ENCODE measurements around the gene LLGL2. TPM values are rescaled to one million over a fixed set of nuclear protein-coding genes. Genes with fewer than 3 reads are reported as not detected.

LLGL2 gene
- total RNA-seq, 1 experiment from 2014 or later = 28.9 TPM

- in situ Hi-C loops (cut with HindIII; ENCODE audit: low sequenced_read_pairs) = no loop called here
- no peak for DNase-seq (ENCODE audit: low spot score)
Measured at GRCh38 chr17:75540923-75541503, 15.5 kb downstream of the LLGL2 start.

- DNase-seq (ENCODE audit: low spot score) = no peak
- in situ Hi-C loops (cut with HindIII; ENCODE audit: low sequenced_read_pairs) = no loop called here
Measured at GRCh38 chr17:75542229-75542628, 16.7 kb downstream of the LLGL2 start.

- in situ Hi-C loops (cut with HindIII; ENCODE audit: low sequenced_read_pairs) = no loop called here
- no peak for DNase-seq (ENCODE audit: low spot score)
Measured at GRCh38 chr17:75542728-75543336, 17.3 kb downstream of the LLGL2 start.

- in situ Hi-C loops (cut with HindIII; ENCODE audit: low sequenced_read_pairs) = no loop called here
- DNase-seq (ENCODE audit: low spot score) = no peak
Measured at GRCh38 chr17:75544250-75544649, 18.8 kb downstream of the LLGL2 start.

- in situ Hi-C loops (cut with HindIII; ENCODE audit: low sequenced_read_pairs) = no loop called here
- DNase-seq (ENCODE audit: low spot score) = no peak
Measured at GRCh38 chr17:75546181-75546580, 20.7 kb downstream of the LLGL2 start.

GRCh38 chr17:75547091-75547490, 21.6 kb downstream of the LLGL2 start:
- in situ Hi-C loops (cut with HindIII; ENCODE audit: low sequenced_read_pairs) = no loop called here
- DNase-seq (ENCODE audit: low spot score) = no peak

GRCh38 chr17:75548813-75549212, 23.3 kb downstream of the LLGL2 start:
- no peak for DNase-seq (ENCODE audit: low spot score)
- in situ Hi-C loops (cut with HindIII; ENCODE audit: low sequenced_read_pairs) = no loop called here

GRCh38 chr17:75549246-75550138, 24.0 kb downstream of the LLGL2 start:
- in situ Hi-C loops (cut with HindIII; ENCODE audit: low sequenced_read_pairs) = no loop called here
- DNase-seq (ENCODE audit: low spot score) = no peak

- no peak for DNase-seq (ENCODE audit: low spot score)
- in situ Hi-C loops (cut with HindIII; ENCODE audit: low sequenced_read_pairs) = no loop called here
Measured at GRCh38 chr17:75550139-75550465, 24.6 kb downstream of the LLGL2 start.

GRCh38 chr17:75551266-75551665, 25.8 kb downstream of the LLGL2 start:
- in situ Hi-C loops (cut with HindIII; ENCODE audit: low sequenced_read_pairs) = no loop called here
- DNase-seq (ENCODE audit: low spot score) = no peak

- in situ Hi-C loops (cut with HindIII; ENCODE audit: low sequenced_read_pairs) = no loop called here
- no peak for DNase-seq (ENCODE audit: low spot score)
Measured at GRCh38 chr17:75552425-75553294, 27.2 kb downstream of the LLGL2 start.

- no peak for DNase-seq (ENCODE audit: low spot score)
- in situ Hi-C loops (cut with HindIII; ENCODE audit: low sequenced_read_pairs) = no loop called here
Measured at GRCh38 chr17:75553295-75554110, 28.0 kb downstream of the LLGL2 start.

- in situ Hi-C loops (cut with HindIII; ENCODE audit: low sequenced_read_pairs) = no loop called here
- no peak for DNase-seq (ENCODE audit: low spot score)
Measured at GRCh38 chr17:75555679-75556153, 30.2 kb downstream of the LLGL2 start.

GRCh38 chr17:75557075-75557851, 31.8 kb downstream of the LLGL2 start:
- in situ Hi-C loops (cut with HindIII; ENCODE audit: low sequenced_read_pairs) = no loop called here
- peak; percentile 91 for DNase-seq (ENCODE audit: low spot score)

GRCh38 chr17:75557852-75558665, 32.6 kb downstream of the LLGL2 start:
- no peak for DNase-seq (ENCODE audit: low spot score)
- in situ Hi-C loops (cut with HindIII; ENCODE audit: low sequenced_read_pairs) = no loop called here

- peak; percentile 67 for DNase-seq (ENCODE audit: low spot score)
- in situ Hi-C loops (cut with HindIII; ENCODE audit: low sequenced_read_pairs) = no loop called here
Measured at GRCh38 chr17:75558666-75559530, 33.4 kb downstream of the LLGL2 start.

Data from G401 (cell line).